ENCODE results near the gene BCL7A. TPM values are rescaled to one million over a fixed set of nuclear protein-coding genes. Genes with fewer than 3 reads are reported as not detected.

The BCL7A gene
- polyA plus RNA-seq, 3 donors from 2014 or later: 0.27 to 1.5 (median 0.48) TPM

DNA sequence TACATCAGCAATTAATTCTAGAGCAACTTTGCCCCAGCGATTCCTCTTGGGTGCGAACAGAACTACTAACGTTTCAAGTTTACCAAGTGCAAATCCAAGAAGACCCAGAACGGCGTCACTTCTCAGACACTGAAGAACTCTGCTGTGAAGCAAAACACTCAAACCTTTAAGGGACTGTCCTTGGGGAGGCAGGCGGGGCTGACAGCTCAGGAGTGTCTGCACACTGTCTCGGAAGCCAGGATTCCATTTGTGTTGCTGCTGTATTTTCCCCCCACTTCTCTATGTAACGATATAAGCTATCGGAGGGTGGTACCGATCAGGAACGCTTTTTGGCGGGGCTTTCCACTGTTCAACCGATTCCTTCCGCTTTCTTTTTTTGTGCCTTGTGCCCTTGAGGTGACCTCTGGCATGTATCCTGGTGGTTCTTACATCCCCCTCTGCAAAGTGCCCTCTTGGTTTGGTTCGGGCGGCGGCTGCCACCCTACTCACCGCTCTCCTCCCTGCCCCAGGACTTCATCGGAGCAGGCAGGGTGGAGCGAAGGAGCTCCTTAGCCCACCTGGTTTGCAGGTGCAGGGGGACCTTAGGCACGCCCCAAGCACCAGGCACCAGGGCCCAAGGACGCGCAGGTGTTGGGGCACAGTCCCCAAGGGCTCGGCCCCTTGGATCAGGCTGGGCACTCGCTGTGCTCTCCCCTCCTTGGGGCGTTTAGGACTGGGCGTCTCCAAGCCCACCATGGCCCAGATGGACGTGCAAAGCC lies 37.7 kb downstream of the BCL7A start:
- Mint-ChIP-seq H3K36me3 (no peaks in the 10 kb centered on the region), H3K4me3 (no peak overlapping the region), H3K27me3 (ENCODE audit: low read depth in 3 of 3) (peaks cover 0 to 4% (median 2%) of the 10 kb centered on the region in 3 donors), H3K27ac (no peak overlapping the region), H3K4me1 (no peaks in the 10 kb centered on the region), H3K9me3 (no peaks in the 10 kb centered on the region)
- DNase-seq: no peak

DNA sequence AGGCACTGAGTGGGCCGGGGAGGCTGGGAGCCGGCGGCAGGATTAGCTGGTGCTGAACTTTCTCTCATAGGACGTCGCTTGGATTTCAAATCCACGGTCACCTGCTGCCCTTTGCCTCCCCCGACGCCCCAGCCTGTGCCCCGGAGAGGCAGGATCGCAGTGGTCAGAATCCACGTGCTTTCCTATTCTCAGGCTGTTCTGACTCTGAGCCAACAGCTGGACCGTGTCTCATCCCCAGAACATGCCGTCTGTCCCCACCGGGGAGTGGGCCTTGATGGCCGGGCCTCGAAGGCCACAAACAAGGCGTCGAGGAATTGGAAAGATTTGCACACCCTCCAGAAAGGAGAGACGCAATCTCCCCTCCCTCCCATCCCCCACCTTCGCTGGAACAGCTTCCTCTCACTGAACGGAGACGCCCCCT lies 38.4 kb downstream of the BCL7A start:
- H3K4me1 Mint-ChIP-seq: no peaks in the 10 kb centered on the region
- H3K36me3 Mint-ChIP-seq: no peaks in the 10 kb centered on the region
- no peak overlapping the region for H3K27ac Mint-ChIP-seq
- H3K27me3 Mint-ChIP-seq (ENCODE audit: low read depth in 3 of 3): peaks cover 0 to 4% (median 2%) of the 10 kb centered on the region in 3 donors
- DNase-seq: no peak
- H3K9me3 Mint-ChIP-seq: no peaks in the 10 kb centered on the region
- H3K4me3 Mint-ChIP-seq: no peak overlapping the region

DNA sequence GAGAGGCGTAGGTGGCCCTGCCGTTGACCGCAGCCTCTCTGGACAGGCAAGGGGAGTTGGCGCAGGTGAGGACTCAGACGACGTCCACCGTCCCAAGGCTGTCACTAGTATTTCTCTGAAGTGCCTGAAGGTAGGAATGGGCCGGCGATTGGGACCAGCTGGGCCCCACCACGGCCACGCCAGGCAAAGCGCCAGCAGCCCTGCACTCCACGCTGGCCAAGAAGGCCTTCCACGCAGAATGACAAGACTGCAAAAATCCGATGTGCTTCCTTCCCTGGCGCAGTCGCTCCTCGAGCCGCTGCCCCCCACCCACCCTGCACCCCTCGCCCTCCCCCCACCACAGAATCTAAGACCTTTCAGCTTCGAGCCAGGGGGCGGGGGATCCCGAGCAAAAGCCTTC lies 39.6 kb downstream of the BCL7A start:
- no peak for DNase-seq
- Mint-ChIP-seq H3K36me3 (no peaks in the 10 kb centered on the region), H3K4me1 (no peaks in the 10 kb centered on the region), H3K9me3 (no peaks in the 10 kb centered on the region), H3K27ac (no peak overlapping the region), H3K27me3 (ENCODE audit: low read depth in 3 of 3) (peaks cover 0 to 4% (median 2%) of the 10 kb centered on the region in 3 donors), H3K4me3 (no peak overlapping the region)

DNA sequence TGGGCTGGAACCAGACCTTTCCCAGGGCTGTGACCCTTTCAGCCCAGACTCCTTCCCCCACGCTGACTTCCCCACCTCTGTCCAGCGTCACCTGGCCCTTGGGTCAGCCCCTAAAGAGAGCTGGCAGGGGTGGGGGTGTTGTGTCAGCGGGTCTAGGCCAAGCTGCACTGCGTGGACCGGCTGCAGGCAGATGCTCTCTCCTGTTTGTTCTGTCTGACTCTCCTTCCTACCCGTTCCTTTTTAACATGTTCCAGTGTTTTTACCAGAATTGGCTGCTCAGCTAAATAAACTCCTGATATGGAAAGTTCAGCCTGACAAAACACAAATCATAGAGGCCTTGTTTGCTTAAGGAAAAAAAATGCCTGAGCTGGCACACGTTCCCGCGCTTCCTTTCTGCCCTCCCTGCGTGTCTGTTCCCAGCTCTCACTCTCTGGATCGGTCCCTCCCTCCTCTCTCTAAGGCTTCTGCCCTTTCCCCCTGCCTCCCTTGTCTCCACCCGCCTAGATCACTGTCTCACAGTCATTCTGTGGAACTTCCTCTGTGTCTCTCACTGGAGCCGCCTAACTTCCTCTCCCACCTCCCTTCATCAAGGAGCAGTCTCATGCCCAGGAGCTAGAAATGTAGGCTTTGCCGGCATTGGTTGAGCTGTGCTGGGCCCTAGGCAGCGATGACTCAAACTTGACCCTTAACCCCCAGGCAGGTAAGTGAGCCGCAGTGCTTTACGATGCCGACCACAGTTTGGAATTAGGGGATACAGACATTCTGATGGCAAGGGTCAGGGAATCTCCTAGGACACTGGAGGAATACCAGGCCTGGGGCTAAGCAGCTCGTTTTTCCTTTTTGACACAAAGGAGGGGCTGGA lies 41.4 kb downstream of the BCL7A start:
- Mint-ChIP-seq H3K4me1 (peaks cover 6 to 8% of the 10 kb centered on the region in 2 donors), H3K27ac (peak overlapping the region in 1 of 6 donors; percentile 51), H3K9me3 (no peaks in the 10 kb centered on the region), H3K4me3 (no peak overlapping the region), H3K27me3 (ENCODE audit: low read depth in 3 of 3) (peaks cover 0 to 2% (median 1%) of the 10 kb centered on the region in 3 donors), H3K36me3 (no peaks in the 10 kb centered on the region)
- no peak for DNase-seq

DNA sequence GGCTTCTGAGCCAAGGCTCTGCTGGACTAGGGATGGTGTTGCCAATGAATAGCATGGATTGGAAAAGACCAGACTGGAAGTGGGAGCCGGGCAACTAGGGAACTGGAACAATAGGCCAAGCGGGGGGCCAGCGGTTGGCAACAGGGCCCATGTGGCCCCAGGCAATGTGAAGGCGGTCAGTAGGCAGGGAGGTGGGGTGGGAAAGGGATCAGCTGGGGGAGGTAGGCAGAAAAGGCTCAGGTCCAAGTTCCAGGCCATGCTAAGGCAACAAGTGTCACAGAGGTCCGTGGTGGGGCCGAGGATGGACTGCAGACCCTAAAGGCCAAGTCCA lies 42.0 kb downstream of the BCL7A start:
- H3K36me3 Mint-ChIP-seq: no peaks in the 10 kb centered on the region
- H3K4me3 Mint-ChIP-seq: no peak overlapping the region
- DNase-seq: no peak
- H3K27ac Mint-ChIP-seq: no peak overlapping the region
- H3K27me3 Mint-ChIP-seq (ENCODE audit: low read depth in 3 of 3): peaks cover 0 to 2% (median 1%) of the 10 kb centered on the region in 3 donors
- H3K4me1 Mint-ChIP-seq: peaks cover 12 to 13% of the 10 kb centered on the region in 2 donors
- no peaks in the 10 kb centered on the region for H3K9me3 Mint-ChIP-seq

DNA sequence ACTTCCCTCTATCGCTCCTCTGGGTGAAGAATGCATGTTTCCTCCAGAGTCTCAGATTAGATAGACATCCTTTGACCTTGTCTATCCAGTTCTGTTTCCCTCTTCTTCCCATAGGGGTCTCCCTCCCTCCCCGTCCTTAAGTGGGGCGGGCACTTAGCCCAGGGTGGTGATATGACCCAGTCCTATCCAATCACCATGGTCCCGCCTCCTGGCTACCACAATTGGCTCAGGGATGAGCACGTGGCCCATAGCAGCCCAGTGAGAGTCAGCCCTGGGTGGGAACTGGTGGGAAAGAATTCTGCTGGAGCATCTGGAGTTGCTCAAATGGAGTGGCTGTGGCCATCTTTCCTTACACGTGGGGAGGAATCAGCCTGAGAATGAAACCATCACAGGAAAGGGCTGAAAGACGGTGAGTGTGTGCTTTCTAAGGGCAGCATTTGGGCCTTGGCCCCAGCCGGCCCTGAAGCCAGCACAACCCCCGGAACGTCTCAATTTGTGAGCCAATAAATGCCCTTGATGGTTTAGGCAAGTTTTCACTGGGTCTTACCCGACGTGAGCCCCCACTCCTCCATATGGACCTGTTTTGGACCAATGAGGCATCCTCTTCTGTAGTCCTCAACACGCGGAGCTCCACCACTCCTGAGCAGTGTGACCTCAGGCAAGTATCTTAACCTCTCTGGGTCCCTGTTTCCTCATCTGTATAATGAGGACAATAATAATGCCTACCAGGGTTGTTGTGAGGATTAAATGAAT lies 42.5 kb downstream of the BCL7A start:
- Mint-ChIP-seq H3K36me3 (no peaks in the 10 kb centered on the region), H3K27ac (no peak overlapping the region), H3K4me3 (no peak overlapping the region), H3K9me3 (no peaks in the 10 kb centered on the region), H3K27me3 (ENCODE audit: low read depth in 3 of 3) (peaks cover 0 to 2% (median 1%) of the 10 kb centered on the region in 3 donors), H3K4me1 (peaks cover 13 to 14% of the 10 kb centered on the region in 2 donors)
- DNase-seq: no peak

DNA sequence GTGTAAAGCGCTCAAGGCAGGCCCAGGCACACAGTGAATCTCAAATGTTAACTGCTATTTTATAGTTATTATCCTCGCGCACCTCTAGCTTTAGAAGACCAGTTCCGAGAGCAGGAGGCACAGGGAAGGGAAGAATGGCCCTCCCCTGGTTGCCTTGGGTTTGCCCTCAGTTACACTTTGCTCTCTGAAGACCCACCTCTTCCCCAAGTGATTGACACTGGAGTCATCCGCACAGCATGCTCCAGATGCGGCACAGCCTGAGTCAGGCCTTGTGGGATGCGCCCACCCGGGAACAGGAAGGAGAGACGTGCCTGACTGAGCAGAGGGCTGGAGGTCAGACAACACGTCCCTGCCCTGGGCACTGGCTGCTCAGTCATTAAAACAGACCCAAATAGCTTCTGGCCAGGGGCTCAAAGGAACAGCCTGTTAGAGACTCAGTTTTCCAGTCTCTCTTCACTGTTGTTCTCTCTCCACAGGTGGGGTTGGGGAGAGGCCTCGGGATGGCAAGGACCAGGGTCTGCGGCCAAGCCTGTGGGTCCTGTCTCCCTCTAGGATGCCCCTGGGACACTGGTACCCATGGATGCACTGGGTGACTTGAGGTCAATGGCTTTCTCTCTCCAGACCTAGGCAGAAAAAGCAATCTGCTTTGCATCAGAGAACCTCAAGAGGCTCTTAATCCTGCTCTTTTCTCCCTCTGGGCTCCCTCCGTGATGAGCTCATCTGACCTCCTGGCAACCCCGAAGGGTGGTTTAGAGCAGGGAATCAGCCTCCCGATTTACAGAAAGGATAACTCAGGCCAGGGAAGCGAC lies 43.3 kb downstream of the BCL7A start:
- Mint-ChIP-seq H3K27me3 (ENCODE audit: low read depth in 3 of 3) (peaks cover 1 to 2% (median 2%) of the 10 kb centered on the region in 3 donors), H3K4me1 (peaks cover 13 to 21% of the 10 kb centered on the region in 2 donors), H3K9me3 (no peaks in the 10 kb centered on the region), H3K36me3 (no peaks in the 10 kb centered on the region), H3K4me3 (no peak overlapping the region), H3K27ac (peak overlapping the region in 1 of 6 donors; percentile 49)
- DNase-seq: no peak

DNA sequence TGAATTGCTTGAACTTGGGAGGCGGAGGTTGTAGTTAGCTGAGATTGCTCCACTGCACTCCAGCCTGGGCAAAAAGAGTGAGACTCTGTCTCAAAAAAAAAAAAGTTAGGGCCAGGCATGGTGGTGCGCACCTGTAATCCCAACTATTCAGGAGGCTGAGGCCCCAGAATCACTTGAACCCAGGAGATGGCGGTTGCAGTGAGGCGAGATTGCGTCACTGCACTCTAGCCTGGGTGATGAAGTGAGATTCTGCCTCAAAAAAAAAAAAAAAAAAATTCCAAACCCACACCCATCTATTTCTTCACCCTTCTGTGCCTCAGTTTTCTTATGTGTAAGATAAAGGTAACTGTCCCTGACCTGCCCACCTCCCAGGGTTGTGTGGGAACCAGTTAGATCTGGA lies 45.9 kb downstream of the BCL7A start:
- H3K4me1 Mint-ChIP-seq: peaks cover 13 to 21% of the 10 kb centered on the region in 2 donors
- H3K27me3 Mint-ChIP-seq (ENCODE audit: low read depth in 3 of 3): peaks cover 1 to 2% (median 2%) of the 10 kb centered on the region in 3 donors
- H3K36me3 Mint-ChIP-seq: no peaks in the 10 kb centered on the region
- DNase-seq: no peak
- H3K9me3 Mint-ChIP-seq: no peaks in the 10 kb centered on the region
- peak overlapping the region; percentile 34 to 82 (median 56) for H3K4me3 Mint-ChIP-seq
- peak overlapping the region; percentile 72 to 94 (median 79) for H3K27ac Mint-ChIP-seq

DNA sequence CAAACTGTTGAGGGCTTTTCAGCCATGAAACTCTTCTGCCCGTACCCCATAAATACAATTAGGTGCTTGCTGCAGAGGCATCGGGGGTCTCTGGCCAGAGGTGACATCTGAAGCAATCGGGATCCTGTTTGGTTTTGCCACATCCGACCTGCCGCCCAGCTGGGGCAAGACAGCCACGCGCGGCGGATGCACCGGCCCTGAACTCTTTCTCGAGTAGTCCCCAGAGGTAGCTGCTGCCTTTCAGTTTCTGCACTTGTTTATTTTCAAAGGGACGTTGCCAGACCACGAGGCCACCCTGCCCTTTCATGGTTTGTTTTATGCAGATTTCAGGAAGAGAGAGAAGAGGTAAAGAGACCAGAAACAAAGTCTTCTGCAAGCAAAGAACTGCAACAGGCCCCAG lies 46.3 kb downstream of the BCL7A start:
- H3K27ac Mint-ChIP-seq: peak overlapping the region; percentile 72 to 94 (median 79)
- H3K27me3 Mint-ChIP-seq (ENCODE audit: low read depth in 3 of 3): peaks cover 1 to 2% (median 2%) of the 10 kb centered on the region in 3 donors
- peak; percentile 49 to 58 (median 51) for DNase-seq
- peak overlapping the region; percentile 34 to 82 (median 56) for H3K4me3 Mint-ChIP-seq
- no peaks in the 10 kb centered on the region for H3K9me3 Mint-ChIP-seq
- no peaks in the 10 kb centered on the region for H3K36me3 Mint-ChIP-seq
- H3K4me1 Mint-ChIP-seq: peaks cover 13 to 21% of the 10 kb centered on the region in 2 donors

DNA sequence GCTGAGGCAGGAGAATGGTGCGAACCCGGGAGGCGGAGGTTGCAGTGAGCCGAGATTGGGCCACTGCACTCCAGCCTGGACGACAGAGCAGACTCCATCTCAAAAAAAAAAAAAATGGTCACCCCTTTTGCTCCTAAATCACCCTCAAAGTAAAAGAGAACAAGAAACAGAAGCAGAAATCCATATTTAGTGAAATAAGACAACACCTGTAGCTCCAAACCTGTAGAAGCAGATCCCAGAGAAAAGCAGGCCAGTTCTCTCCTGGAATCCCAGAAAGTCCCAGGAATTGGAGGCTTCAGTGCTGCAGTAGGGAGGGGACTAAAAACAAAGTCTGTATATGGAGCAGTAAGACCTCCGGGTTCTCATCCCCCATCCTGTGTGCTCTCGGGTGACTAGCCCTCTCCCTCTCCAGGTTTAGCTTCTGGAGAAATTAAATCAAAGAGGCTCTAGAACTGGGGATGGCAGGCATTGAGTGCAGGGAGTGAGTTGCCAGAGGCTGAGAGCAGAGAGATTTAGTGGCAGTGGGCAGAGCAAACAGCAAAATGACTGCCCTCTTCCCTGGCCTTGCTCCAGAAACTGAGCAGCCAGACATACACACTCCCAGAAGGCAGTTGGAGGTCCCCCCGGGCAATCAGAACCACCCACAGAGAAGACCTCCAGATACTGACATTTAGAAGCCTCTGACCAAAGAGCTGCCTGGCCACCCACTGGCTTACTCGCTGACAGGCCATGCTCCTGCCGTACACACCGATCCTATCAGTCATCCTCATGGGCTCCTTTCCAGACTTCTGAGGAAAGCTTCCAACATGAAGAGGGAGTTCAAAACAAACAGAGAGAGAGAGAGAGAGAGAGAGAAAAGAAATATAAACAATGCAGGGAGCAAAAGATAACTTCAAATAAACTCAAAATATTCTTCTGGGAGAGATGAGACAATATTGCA lies 50.6 kb downstream of the BCL7A start:
- H3K36me3 Mint-ChIP-seq: no peaks in the 10 kb centered on the region
- H3K9me3 Mint-ChIP-seq: no peaks in the 10 kb centered on the region
- DNase-seq: no peak
- H3K4me1 Mint-ChIP-seq: peaks cover 11 to 21% of the 10 kb centered on the region in 2 donors
- peaks cover 0 to 2% (median 2%) of the 10 kb centered on the region in 3 donors for H3K27me3 Mint-ChIP-seq (ENCODE audit: low read depth in 3 of 3)
- no peak overlapping the region for H3K4me3 Mint-ChIP-seq
- H3K27ac Mint-ChIP-seq: peak overlapping the region in 2 of 6 donors; percentile 59 to 76

DNA sequence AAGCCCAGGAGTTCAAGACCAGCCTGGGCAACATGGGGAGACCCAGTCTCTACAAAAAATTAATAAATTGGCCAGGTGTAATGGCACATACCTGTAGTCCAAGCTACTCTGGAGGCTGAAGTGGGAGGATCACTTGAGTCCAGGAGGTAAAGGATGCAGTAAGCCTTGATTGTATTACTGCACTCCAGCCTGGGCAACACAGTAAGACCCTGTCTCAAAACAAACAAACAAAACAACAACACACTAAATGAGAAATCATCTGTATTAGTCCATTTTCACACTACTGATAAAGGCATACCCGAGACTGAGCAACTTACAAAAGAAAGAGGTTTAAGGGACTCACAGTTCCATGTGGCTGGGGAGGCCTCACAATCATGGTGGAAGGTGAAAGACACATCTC lies 52.1 kb downstream of the BCL7A start:
- Mint-ChIP-seq H3K9me3 (no peaks in the 10 kb centered on the region), H3K27ac (peak overlapping the region in 2 of 6 donors; percentile 1 to 33), H3K36me3 (no peaks in the 10 kb centered on the region), H3K27me3 (ENCODE audit: low read depth in 3 of 3) (peaks cover 0 to 4% (median 2%) of the 10 kb centered on the region in 3 donors), H3K4me1 (peaks cover 6 to 8% of the 10 kb centered on the region in 2 donors), H3K4me3 (no peak overlapping the region)
- no peak for DNase-seq

All from immature natural killer cell (primary cell).